Hepatocyte (in vitro differentiated cells): Measurements from ENCODE around the gene SPTSSA. TPM values are rescaled to one million over a fixed set of nuclear protein-coding genes. Genes with fewer than 3 reads are reported as not detected.

Experiments used
- DNase-seq: peaks from one replicate; pipeline ENCODE4 v3.0.0-alpha.2; 2016; ENCODE audit warnings: low spot score
- H2AFZ ChIP-seq: fragments of 200-600 bp; sonication (generic); 2 replicates; pipeline ENCODE4 v1.6.0; 2016; ENCODE audit warnings: antibody characterized with exemption, mild to moderate bottlenecking
- H3K27ac ChIP-seq: fragments of 200-600 bp; sonication (generic); 2 replicates; pipeline ENCODE4 v1.5.1; 2016; ENCODE audit warnings: mild to moderate bottlenecking
- H3K27me3 ChIP-seq: fragments of 200-600 bp; sonication (generic); 2 replicates; pipeline ENCODE4 v1.6.1; 2016
- H3K36me3 ChIP-seq: fragments of 200-600 bp; sonication (generic); replicated peaks from 2 replicates; pipeline ENCODE4 v1.5.1; 2016; ENCODE audit warnings: low read depth; ENCODE audit not compliant: insufficient read depth
- H3K4me1 ChIP-seq: fragments of 200-600 bp; sonication (generic); 2 replicates; pipeline ENCODE4 v1.5.1; 2016; ENCODE audit warnings: mild to moderate bottlenecking, moderate library complexity; ENCODE audit not compliant: insufficient read depth
- H3K4me2 ChIP-seq: fragments of 200-600 bp; sonication (generic); 2 replicates; pipeline ENCODE4 v1.6.0; 2016
- H3K4me3 ChIP-seq: fragments of 200-600 bp; sonication (generic); 2 replicates; pipeline ENCODE4 v1.5.1; 2016; ENCODE audit warnings: mild to moderate bottlenecking
- H3K79me2 ChIP-seq: fragments of 200-600 bp; sonication (generic); 2 replicates; pipeline ENCODE4 v1.6.0; 2017; ENCODE audit warnings: mild to moderate bottlenecking
- H3K9me2 ChIP-seq: fragments of 200-600 bp; sonication (generic); replicated peaks from 2 replicates; pipeline ENCODE4 v1.6.0; 2017; ENCODE audit warnings: mild to moderate bottlenecking; ENCODE audit not compliant: insufficient read depth
- H3K9me3 ChIP-seq: fragments of 200-600 bp; sonication (generic); 2 replicates; pipeline ENCODE4 v1.5.1; 2016; ENCODE audit warnings: low read depth, mild to moderate bottlenecking
- H4K20me1 ChIP-seq: fragments of 200-600 bp; sonication (generic); 2 replicates; pipeline ENCODE4 v1.6.0; 2016; ENCODE audit warnings: mild to moderate bottlenecking; ENCODE audit not compliant: insufficient read depth, poor library complexity, severe bottlenecking
- CTCF ChIP-seq: fragments of 200-600 bp; sonication (generic); IDR thresholded peaks from 2 replicates; pipeline ENCODE4 v1.5.1; 2016; ENCODE audit warnings: antibody characterized with exemption, mild to moderate bottlenecking; ENCODE audit not compliant: poor library complexity
- EZH2 ChIP-seq: fragments of 200-600 bp; sonication (generic); IDR thresholded peaks from 2 replicates; pipeline ENCODE4 v1.6.1; 2016; ENCODE audit warnings: antibody characterized with exemption, mild to moderate bottlenecking, borderline replicate concordance
- EZH2phosphoT487 ChIP-seq: fragments of 200-600 bp; sonication (generic); IDR thresholded peaks from one replicate; pipeline ENCODE4 v1.6.1; 2018; ENCODE audit warnings: antibody characterized with exemption, mild to moderate bottlenecking, low read depth, moderate library complexity; ENCODE audit not compliant: unreplicated experiment, severe bottlenecking
- WGBS: methylation state at CpG from one replicate; pipeline ENCODE4 v1.1.6; 2016; ENCODE audit warnings: low lambda C conversion rate; ENCODE audit errors: missing lambda C conversion rate; 5-methylcytosine and 5-hydroxymethylcytosine counted together
- polyA plus RNA-seq: library from polyadenylated mRNA; unstranded; fragments of >200 nt; fragmentation: Nextera tagmentation; extraction: Ambion mirVana; gene quantifications from 2 replicates; pipeline ENCODE4 v1.2.1, GENCODE V29; 2016
- total RNA-seq: library from RNA; depleted of rRNA; stranded (reverse); fragments of >200 nt; gene quantifications from 2 replicates; pipeline ENCODE4 v1.2.3, GENCODE V29; 2014

SPTSSA gene
- total and polyA plus RNA-seq, 2 experiments from 2014 or later = 33.4 to 42.8 TPM

GRCh38 chr14:34474187-34474679, 12.2 kb upstream of the SPTSSA start:
- Histone ChIP-seq H3K9me2 (no peaks in the 10 kb centered on the region), H3K36me3 (no peaks in the 10 kb centered on the region), H4K20me1 (no peaks in the 10 kb centered on the region), H3K4me3 (no peak overlapping the region), H3K27me3 (no peaks in the 10 kb centered on the region), H3K9me3 (no peaks in the 10 kb centered on the region), H3K4me1 (no peaks in the 10 kb centered on the region), H3K79me2 (no peaks in the 10 kb centered on the region), H3K27ac (no peak overlapping the region), H3K4me2 (no peak overlapping the region), H2AFZ (no peak overlapping the region)
- no peak for TF ChIP-seq CTCF
- TF ChIP-seq EZH2 = no peak
- WGBS = 81% methylated on average over 2 of the region's 2 CpGs
- no peak for DNase-seq

- no peaks in the 10 kb centered on the region for H3K4me1 ChIP-seq
- no peak for DNase-seq
- no peak overlapping the region for H2AFZ ChIP-seq
- H3K27me3 ChIP-seq = no peaks in the 10 kb centered on the region
- H3K4me2 ChIP-seq = no peak overlapping the region
- H4K20me1 ChIP-seq = no peaks in the 10 kb centered on the region
- H3K36me3 ChIP-seq = no peaks in the 10 kb centered on the region
- no peak for TF ChIP-seq EZH2phosphoT487
- no peak for TF ChIP-seq CTCF
- no peak for TF ChIP-seq EZH2
- no peaks in the 10 kb centered on the region for H3K79me2 ChIP-seq
- H3K4me3 ChIP-seq = no peak overlapping the region
- H3K9me2 ChIP-seq = no peaks in the 10 kb centered on the region
- no peak overlapping the region for H3K27ac ChIP-seq
- WGBS = 90% methylated on average over 6 of the region's 6 CpGs
- H3K9me3 ChIP-seq = no peaks in the 10 kb centered on the region
These were observed 10.8 kb upstream of the SPTSSA start for GRCh38 chr14:34472706-34473279.

- no peak overlapping the region for H3K27ac ChIP-seq
- H2AFZ ChIP-seq = no peak overlapping the region
These were observed 8.3 kb upstream of the SPTSSA start for GRCh38 chr14:34470319-34470718.

More at GRCh38 chr14:34470319-34470718, 8.3 kb upstream of the SPTSSA start:
- Histone ChIP-seq H3K9me2 (no peaks in the 10 kb centered on the region), H3K27me3 (no peaks in the 10 kb centered on the region), H3K79me2 (no peaks in the 10 kb centered on the region), H3K4me2 (no peak overlapping the region), H3K36me3 (no peaks in the 10 kb centered on the region), H4K20me1 (no peaks in the 10 kb centered on the region), H3K9me3 (no peaks in the 10 kb centered on the region), H3K4me3 (no peak overlapping the region), H3K4me1 (no peaks in the 10 kb centered on the region)
- DNase-seq = no peak
- TF ChIP-seq EZH2phosphoT487 = no peak
- TF ChIP-seq CTCF = no peak
- no peak for TF ChIP-seq EZH2
